Calu3 (cell line): ENCODE measurements around the gene BTBD19. TPM values are rescaled to one million over a fixed set of nuclear protein-coding genes. Genes with fewer than 3 reads are reported as not detected.
"Not testable (repeated sequence)": the region's sequence is repeated elsewhere in the genome, so short reads cannot be mapped to it uniquely, and the experiment has no call there.

Experiments used
- BruUV-seq: library from RNA; stranded (reverse); fragments of 400-500 nt; replicated peaks from 2 replicates; lab custom pipeline; 2021; lab: Mats Ljungman, UMichigan
- CTCF ChIA-PET: fragments of 300-600 bp; sonication (Branson Sonifier 250); formaldehyde crosslinking; loops from one replicate; lab custom pipeline; 2022; ENCODE audit warnings: antibody characterized with exemption; lab: Charles Lee
- DNase-seq: peaks from one replicate; pipeline ENCODE4 v3.0.0; 2022
- H3K27ac Mint-ChIP-seq: one replicate; pipeline ENCODE4 v1.8.0; 2022; ENCODE audit warnings: mixed read lengths; ENCODE audit not compliant: unreplicated experiment
- H3K27me3 Mint-ChIP-seq: one replicate; pipeline ENCODE4 v1.8.0; 2022; ENCODE audit warnings: mixed read lengths; ENCODE audit not compliant: unreplicated experiment
- H3K36me3 Mint-ChIP-seq: one replicate; pipeline ENCODE4 v1.8.0; 2022; ENCODE audit warnings: mild to moderate bottlenecking, moderate library complexity, mixed read lengths; ENCODE audit not compliant: insufficient read depth, unreplicated experiment
- H3K4me1 Mint-ChIP-seq: one replicate; pipeline ENCODE4 v1.8.0; 2022; ENCODE audit warnings: mild to moderate bottlenecking, low read depth, mixed read lengths; ENCODE audit not compliant: unreplicated experiment
- H3K4me3 Mint-ChIP-seq: one replicate; pipeline ENCODE4 v1.8.0; 2022; ENCODE audit warnings: mild to moderate bottlenecking, low read depth, moderate library complexity, mixed read lengths; ENCODE audit not compliant: unreplicated experiment
- H3K9me3 Mint-ChIP-seq: one replicate; pipeline ENCODE4 v1.8.0; 2022; ENCODE audit warnings: low read depth, mixed read lengths; ENCODE audit not compliant: unreplicated experiment
- CTCF ChIP-seq: fragments of 200-600 bp; IDR thresholded peaks from one replicate; pipeline ENCODE4 v1.8.0; 2022; ENCODE audit warnings: antibody characterized with exemption; ENCODE audit not compliant: unreplicated experiment
- intact Hi-C: fragments of 100-400 bp; cut with micrococcal nuclease; formaldehyde crosslinking; loops from one replicate; pipeline ENCODE4 v1.10.0; 2022; ENCODE audit not compliant: unreplicated experiment
- total RNA-seq: library from RNA; stranded (reverse); gene quantifications from 2 replicates; pipeline ENCODE4 v1.2.3, GENCODE V29; 2022

BTBD19 gene
- total RNA-seq, 1 experiment from 2014 or later = 5.9 TPM

- H3K36me3 Mint-ChIP-seq = peaks cover 18% of the 10 kb centered on the region
- no peaks in the 10 kb centered on the region for H3K27me3 Mint-ChIP-seq
- no peaks in the 10 kb centered on the region for H3K9me3 Mint-ChIP-seq
- H3K4me3 Mint-ChIP-seq = peak overlapping the region; percentile 75
- intact Hi-C loops = no loop called here
- TF ChIP-seq CTCF = no peak
- BruUV-seq = no TSS peak
- DNase-seq = no peak
- CTCF ChIA-PET = no interaction called here
- H3K27ac Mint-ChIP-seq = peak overlapping the region; percentile 54
- peaks cover 36% of the 10 kb centered on the region for H3K4me1 Mint-ChIP-seq
Observed at GRCh38 chr1:44821240-44821715, 13.0 kb downstream of the BTBD19 start.

- BruUV-seq = no TSS peak
- H3K27ac Mint-ChIP-seq = no peak overlapping the region
- H3K9me3 Mint-ChIP-seq = no peaks in the 10 kb centered on the region
- no peak overlapping the region for H3K4me3 Mint-ChIP-seq
- no peaks in the 10 kb centered on the region for H3K27me3 Mint-ChIP-seq
- TF ChIP-seq CTCF = no peak
- H3K36me3 Mint-ChIP-seq = peaks cover 18% of the 10 kb centered on the region
- CTCF ChIA-PET = interaction anchor here (0.6 kb wide), 1 partner anchor 23 kb away, joined by 3 read pairs; no protein-coding TSS in a partner anchor
- DNase-seq = no peak
- intact Hi-C loops = no loop called here
- peaks cover 35% of the 10 kb centered on the region for H3K4me1 Mint-ChIP-seq
Observed at GRCh38 chr1:44822131-44822701, 13.9 kb downstream of the BTBD19 start.

GRCh38 chr1:44822981-44823451, 14.7 kb downstream of the BTBD19 start:
- peaks cover 13% of the 10 kb centered on the region for H3K36me3 Mint-ChIP-seq
- intact Hi-C loops = no loop called here
- H3K27me3 Mint-ChIP-seq = no peaks in the 10 kb centered on the region
- no peak for DNase-seq
- BruUV-seq = no TSS peak
- H3K9me3 Mint-ChIP-seq = no peaks in the 10 kb centered on the region
- CTCF ChIA-PET = interaction anchor here (0.5 kb wide), 1 partner anchor 571 kb away, joined by 5 read pairs; no protein-coding TSS in a partner anchor
- no peak overlapping the region for H3K4me3 Mint-ChIP-seq
- H3K27ac Mint-ChIP-seq = no peak overlapping the region
- H3K4me1 Mint-ChIP-seq = peaks cover 27% of the 10 kb centered on the region
- no peak for TF ChIP-seq CTCF

GRCh38 chr1:44824392-44824791, 16.1 kb downstream of the BTBD19 start:
- intact Hi-C loops, H3K9me3 Mint-ChIP-seq, H3K4me3 Mint-ChIP-seq, DNase-seq, H3K27ac Mint-ChIP-seq, H3K27me3 Mint-ChIP-seq, CTCF ChIA-PET, BruUV-seq: not testable (repeated sequence)
- Mint-ChIP-seq H3K4me1 (peaks cover 13% of the 10 kb centered on the region), H3K36me3 (peaks cover 10% of the 10 kb centered on the region)
